ENCODE measurements around the gene PTGR1. TPM values are rescaled to one million over a fixed set of nuclear protein-coding genes. Genes with fewer than 3 reads are reported as not detected.

The PTGR1 gene
- total and polyA plus RNA-seq, 2 of the 8 experiments (the other 6 are each of a cell fraction or from before 2014, with no cell fraction given) = 16.9 to 28.5 TPM

GRCh38 chr9:111627260-111627963 is 28.0 kb upstream of the PTGR1 start:
- Histone ChIP-seq H2AK5ac (ENCODE audit: low read depth, low read length) (no peak overlapping the region), H4K5ac (ENCODE audit: insufficient read length, low read depth, low read length) (no peak overlapping the region), H2BK20ac (ENCODE audit: low read length) (no peak overlapping the region), H4K20me1 (replicated peaks in 1 of 2; ENCODE audit: control insufficient read depth in 1 of 2, insufficient read depth in 2 of 2, low read length in 2 of 2) (no peaks in the 10 kb centered on the region), H2BK120ac (replicated peaks; ENCODE audit: low read depth, low read length) (no peak overlapping the region), H3K4me1 (replicated peaks in 1 of 4; ENCODE audit: control insufficient read depth in 3 of 4, insufficient read depth in 4 of 4, low read length in 3 of 4) (peaks cover 0 to 3% (median 0%) of the 10 kb centered on the region in 4 experiments; a peak in 3 of 7 replicates), H3K9ac (replicated peaks in 1 of 4; ENCODE audit: extremely low read depth in 1 of 4, low read depth in 3 of 4, low read length in 3 of 4) (no peak overlapping the region), H3K36me3 (ENCODE audit: control insufficient read depth in 2 of 4, insufficient read depth in 4 of 4, low read length in 3 of 4) (no peaks in the 10 kb centered on the region), H3K18ac (ENCODE audit: extremely low read depth, low read length) (no peak overlapping the region), H3K27ac (ENCODE audit: low read depth, low read length) (0 out of 2 replicates have a peak overlapping the region, but pooled peaks have one; percentile 23), H3K9me3 (ENCODE audit: insufficient read depth in 2 of 2, low read depth in 1 of 2, low read length in 1 of 2) (no peaks in the 10 kb centered on the region), H3K23me2 (ENCODE audit: low read depth, low read length) (peaks cover 8% of the 10 kb centered on the region; the same call in 1 of the 2 replicates), H2BK5ac (ENCODE audit: low read depth, low read length) (no peak overlapping the region), H3K14ac (ENCODE audit: insufficient read length) (no peak overlapping the region), H2BK12ac (ENCODE audit: low read depth, low read length) (no peak overlapping the region), H3K56ac (replicated peaks; ENCODE audit: insufficient read length, low read depth, low read length) (no peak overlapping the region), H4K8ac (ENCODE audit: extremely low read depth, insufficient read depth, low read length) (no peak overlapping the region), H2AFZ (ENCODE audit: low read length) (0 out of 2 replicates have a peak overlapping the region, but pooled peaks have one; percentile 64), H3K79me1 (ENCODE audit: low read depth, low read length) (no peaks in the 10 kb centered on the region), H3K4me2 (ENCODE audit: insufficient read depth in 1 of 2, low read depth in 2 of 2, low read length in 2 of 2) (no peak overlapping the region), H3K4ac (replicated peaks; ENCODE audit: insufficient read length, low read depth, low read length) (no peak overlapping the region), H3K23ac (ENCODE audit: insufficient read length) (no peak overlapping the region), H3K4me3 (ENCODE audit: extremely low read depth in 1 of 4, insufficient read depth in 2 of 4, low read depth in 3 of 4, low read length in 4 of 4) (no peak overlapping the region), H4K91ac (replicated peaks; ENCODE audit: insufficient read length, low read length) (no peak overlapping the region), H3K27me3 (replicated peaks in 1 of 4; ENCODE audit: control insufficient read depth in 3 of 4, extremely low read depth in 1 of 4, insufficient read depth in 3 of 4, low read length in 3 of 4) (no peaks in the 10 kb centered on the region), H2BK15ac (ENCODE audit: low read length) (no peak overlapping the region), H3K79me2 (ENCODE audit: control insufficient read depth in 1 of 2, insufficient read depth in 2 of 2, low read length in 2 of 2) (peaks cover 3 to 9% of the 10 kb centered on the region in 2 experiments; a peak in 3 of 4 replicates)
- no peak for FAIRE-seq
- no peak for TF ChIP-seq NRF1 (IDR thresholded peaks at IDR 0.05; ENCODE audit: low read depth, low read length)
- no peak for TF ChIP-seq USF2 (IDR thresholded peaks at IDR 0.05; ENCODE audit: low read length)
- 0 out of 4 replicates have a peak, but pooled peaks of 1 of the 2 experiments have one; percentile 11 for TF ChIP-seq RAD21 (IDR thresholded peaks at IDR 0.05 in 1 of 2, conservative IDR thresholded peaks at IDR 0.05 in 1 of 2; ENCODE audit: low read depth in 2 of 2, low read length in 2 of 2)
- peak; percentile 76; the same call in 1 of the 2 replicates for TF ChIP-seq SRF (IDR thresholded peaks at IDR 0.05; ENCODE audit: low read depth, low read length)
- no peak for TF ChIP-seq KDM4A (IDR thresholded peaks at IDR 0.05; ENCODE audit: low read depth, low read length, severe bottlenecking)
- no peak for TF ChIP-seq HDAC2 (IDR thresholded peaks at IDR 0.05; ENCODE audit: borderline replicate concordance in 1 of 2, low read depth in 2 of 2, low read length in 2 of 2)
- ChIA-PET POLR2A (ENCODE audit: partially characterized antibody) (interaction anchor here (1.5 kb wide), 1 partner anchor 28 kb away, joined by 4 read pairs; the partner anchor contains the start of gene PTGR1), CTCF (ENCODE audit: partially characterized antibody) (interaction anchor here (1.1 to 3.1 kb wide), 2 partner anchors 29 to 64 kb away, joined by 4 to 9 read pairs; no protein-coding TSS in a partner anchor)
- DNase-seq (ENCODE audit: low read depth in 1 of 2, low spot score in 2 of 2) = no peak
- 81% methylated on average over 7 of the region's 7 CpGs; no CpG with 5 or more reads in 1 of the 2 experiments for WGBS, 2 experiments (ENCODE audit: extremely low coverage in 1 of 2, insufficient coverage in 1 of 2, insufficient read length in 1 of 2, insufficient replicate concordance in 2 of 2, low coverage in 1 of 2, low lambda C conversion rate in 2 of 2, missing lambda C conversion rate in 1 of 2)

Data from H1 (cell line).